CD1c-positive myeloid dendritic cell (primary cell): ENCODE data around the gene EHD1.

Experiments used
- DNase-seq: peaks from one replicate; pipeline ENCODE4 v3.0.0-alpha.2; 2016; ENCODE audit errors: extremely low spot score

The EHD1 gene

DNA sequence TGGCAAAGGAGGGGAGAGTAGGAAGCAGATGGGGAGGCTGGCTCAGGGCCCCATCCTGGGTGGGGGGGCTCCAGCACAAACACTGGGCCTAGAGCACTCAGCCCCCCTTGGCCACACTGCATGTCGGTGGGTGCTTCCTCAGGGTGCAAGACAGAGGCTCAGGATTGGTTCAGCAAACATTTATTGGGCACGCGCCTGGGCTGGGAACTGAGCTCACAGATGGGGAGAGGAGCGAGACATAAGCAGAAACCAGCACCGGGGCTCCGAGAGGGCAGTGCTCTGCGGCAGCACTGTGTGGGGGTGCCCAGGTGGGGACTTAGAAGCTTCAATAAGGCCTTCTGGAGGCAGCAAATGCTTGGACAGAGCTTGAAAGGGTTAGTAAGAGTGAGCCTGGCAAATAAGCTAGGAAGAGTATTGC lies 12.1 kb upstream of the EHD1 start:
- no peak for DNase-seq

DNA sequence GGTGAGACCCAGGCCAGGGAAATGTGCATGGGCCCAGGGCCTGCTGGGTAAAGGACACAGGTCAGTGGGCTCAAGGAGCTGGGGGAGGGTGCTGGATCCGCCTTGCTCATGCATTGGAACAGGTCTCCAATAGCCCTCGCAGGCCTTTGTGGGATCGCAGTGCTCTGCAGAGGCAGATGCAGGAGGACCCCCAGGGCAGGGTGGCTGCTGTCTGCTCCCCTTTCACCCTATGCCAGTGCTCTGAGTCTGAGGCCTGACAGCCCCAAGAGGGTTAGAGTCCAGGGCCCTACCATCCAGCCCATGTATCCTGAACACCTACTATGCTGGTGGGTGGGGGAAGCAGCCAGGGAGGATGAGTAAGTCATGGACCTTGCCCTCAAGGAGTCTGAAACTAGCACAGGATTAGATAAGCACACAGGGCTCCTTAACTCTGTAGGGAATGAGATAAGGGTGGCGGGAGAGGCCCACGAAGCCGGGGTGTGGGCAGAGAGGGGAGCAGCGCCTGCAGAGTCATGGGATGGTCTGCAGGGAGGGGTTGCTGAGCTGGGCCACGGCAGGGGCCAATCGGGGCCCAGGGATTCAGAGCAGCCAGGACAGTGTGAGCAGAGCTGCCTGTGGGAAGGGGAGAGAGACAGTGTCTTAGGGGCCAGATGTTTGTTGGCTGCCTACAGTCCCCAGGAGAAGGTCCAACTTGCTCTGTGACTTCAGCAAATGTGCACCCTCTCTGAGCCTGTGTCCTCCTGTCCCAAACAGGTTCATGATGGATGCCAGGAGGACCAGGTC lies 10.5 kb upstream of the EHD1 start:
- DNase-seq, result no peak

GRCh38 chr11:64888406-64888728 lies 9.9 kb upstream of the EHD1 start:
- no peak for DNase-seq

DNA sequence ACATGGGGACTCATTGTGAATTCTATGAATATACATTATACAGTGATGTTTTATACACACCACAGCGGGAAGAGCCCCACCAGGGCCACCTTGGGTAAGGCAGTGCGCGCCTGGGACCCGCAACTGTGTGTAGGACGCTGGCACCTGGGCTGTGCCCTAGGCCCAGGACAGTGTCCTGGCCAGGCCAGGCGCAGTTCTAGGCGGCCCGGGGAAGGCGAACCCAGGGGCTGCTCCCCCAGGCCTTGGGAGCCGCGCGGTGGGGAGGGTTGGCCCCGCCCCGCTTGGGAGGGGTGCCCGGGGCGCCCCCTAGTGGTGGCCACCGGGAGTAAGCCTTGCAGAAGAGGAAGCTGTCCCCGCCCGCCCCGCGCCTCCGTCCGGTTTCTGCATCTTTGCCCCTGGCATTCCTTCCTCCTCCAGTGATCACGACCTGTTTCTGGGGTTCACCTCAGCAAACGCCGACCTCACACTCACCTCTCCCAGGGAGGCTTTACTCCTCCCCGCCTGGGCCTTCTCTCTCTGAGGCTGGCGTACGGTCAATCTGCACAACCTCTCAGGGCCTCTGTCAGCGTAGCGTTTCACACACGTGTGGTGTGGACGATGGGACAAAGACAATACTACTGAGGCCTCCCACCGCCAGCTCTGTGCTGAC lies 9.5 kb upstream of the EHD1 start:
- DNase-seq, result peak; percentile 91

DNA sequence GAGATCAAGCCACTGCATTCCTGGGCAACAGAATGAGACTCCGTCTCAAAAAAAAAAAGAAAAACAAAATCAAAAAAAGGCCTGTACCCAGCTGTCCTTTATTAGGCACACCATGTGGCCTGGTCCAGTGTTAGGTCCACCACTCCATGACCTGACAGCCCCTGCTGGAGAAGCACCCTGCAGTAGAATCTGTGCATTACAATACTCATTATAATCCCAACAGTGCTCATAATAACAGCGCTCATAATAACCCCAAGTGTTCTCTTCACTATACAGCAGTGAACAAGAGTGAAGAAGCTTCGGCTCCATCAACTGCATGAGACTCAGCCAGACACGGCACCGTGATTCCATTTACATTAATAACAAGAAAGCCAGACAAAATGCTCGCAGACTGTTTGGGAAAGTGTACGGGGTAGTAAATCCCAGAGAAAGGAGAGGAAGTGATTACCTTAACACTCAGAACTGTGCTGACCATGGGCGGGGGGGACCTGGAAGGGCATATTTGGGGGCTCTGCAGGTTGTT lies 8.9 kb upstream of the EHD1 start:
- no peak for DNase-seq

GRCh38 chr11:64885367-64886286 lies 7.2 kb upstream of the EHD1 start:
- DNase-seq, result peak; percentile 87

- DNase-seq, result no peak
Observed at GRCh38 chr11:64884019-64884418, 5.6 kb upstream of the EHD1 start.

DNA sequence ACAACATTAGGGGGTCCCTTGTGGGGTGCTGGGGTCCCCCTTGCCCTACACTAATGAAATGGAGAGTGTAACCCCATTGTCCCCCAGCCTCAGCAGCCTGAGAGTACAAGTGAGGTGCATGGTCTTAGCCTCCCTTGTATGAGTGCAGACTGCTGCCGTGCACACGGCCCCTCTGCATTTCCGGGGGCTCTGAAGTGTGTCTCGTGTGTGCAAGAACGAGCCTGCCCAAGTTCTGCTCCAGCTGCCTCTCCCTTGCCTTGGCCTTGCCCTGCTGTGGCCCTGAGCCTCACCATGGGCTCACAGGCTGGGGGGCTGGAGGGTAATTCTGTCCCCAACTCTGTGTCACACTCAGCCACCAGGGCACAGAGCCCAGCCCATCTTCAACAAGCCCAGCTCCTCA lies 5.2 kb upstream of the EHD1 start:
- no peak for DNase-seq

- DNase-seq, result no peak
Observed at GRCh38 chr11:64882243-64882642, 3.8 kb upstream of the EHD1 start.

GRCh38 chr11:64881476-64881875 lies 3.1 kb upstream of the EHD1 start:
- no peak for DNase-seq

DNA sequence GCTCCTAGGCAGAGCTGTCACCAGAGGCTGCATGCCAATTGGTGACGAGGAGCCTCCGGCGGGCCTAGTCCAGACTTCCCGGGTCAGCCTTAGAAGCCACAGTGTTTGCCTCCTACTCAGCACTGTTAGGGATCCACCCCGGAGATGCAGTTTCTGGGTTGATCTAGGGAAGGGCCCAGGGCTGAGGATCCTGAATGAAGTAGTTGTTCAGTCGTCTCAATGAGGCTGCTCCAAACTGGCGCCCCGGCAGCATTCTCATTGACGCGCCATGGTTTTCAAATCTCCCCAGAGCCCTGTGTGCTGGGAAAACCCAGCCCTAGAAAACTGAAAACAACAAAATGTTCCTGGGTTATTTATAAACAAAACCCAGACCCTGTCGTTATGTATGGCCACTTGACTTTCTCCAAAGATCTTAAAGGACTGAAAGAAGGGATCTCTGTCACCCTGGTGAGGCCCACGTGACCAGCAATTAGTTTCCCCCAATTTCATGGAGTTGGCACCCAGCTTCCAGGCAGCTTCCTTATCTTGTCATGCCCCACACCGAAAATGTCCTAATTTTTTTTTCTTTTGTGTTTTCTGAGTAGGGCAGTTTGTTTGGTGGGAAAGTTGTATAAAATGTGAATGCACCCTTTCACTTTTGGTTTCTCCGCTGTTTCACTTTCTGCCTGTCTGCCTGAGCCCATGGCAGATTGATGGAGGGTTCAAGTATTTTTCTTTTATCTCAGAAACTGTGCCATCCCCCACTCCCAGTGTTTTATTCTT lies 2.0 kb upstream of the EHD1 start:
- DNase-seq, result peak; percentile 42

GRCh38 chr11:64879244-64879900 lies 951 bp upstream of the EHD1 start:
- peak; percentile 92 for DNase-seq

- no peak for DNase-seq
Observed at GRCh38 chr11:64878223-64878493, 263 bp downstream of the EHD1 start.

GRCh38 chr11:64877390-64878222 lies 815 bp downstream of the EHD1 start:
- peak; percentile 44 for DNase-seq

DNA sequence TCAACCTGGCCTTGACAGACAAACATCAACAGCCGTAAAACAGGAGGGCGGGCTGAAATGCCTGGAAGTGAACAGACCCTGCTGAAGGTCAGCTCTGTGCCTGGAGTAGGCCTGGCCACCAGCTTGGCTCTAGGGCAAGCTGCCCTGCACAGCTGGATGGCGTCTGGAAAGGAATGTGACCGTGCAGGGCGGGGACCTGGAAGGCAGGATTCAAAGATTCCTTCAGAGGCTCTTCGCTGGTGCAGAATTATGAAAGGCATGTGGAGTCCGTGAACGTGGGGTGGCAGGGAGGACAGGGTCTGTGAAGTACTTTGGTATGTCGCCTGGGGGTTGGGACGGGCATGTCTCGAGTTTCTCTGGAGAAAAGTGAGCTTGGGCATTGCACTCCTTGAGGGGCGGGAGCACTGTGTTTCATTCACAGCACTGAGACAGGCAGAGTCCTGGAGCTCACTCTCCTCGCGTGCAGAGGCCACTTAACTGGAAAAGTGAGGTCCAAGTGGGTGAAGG lies 1.5 kb downstream of the EHD1 start:
- no peak for DNase-seq

DNA sequence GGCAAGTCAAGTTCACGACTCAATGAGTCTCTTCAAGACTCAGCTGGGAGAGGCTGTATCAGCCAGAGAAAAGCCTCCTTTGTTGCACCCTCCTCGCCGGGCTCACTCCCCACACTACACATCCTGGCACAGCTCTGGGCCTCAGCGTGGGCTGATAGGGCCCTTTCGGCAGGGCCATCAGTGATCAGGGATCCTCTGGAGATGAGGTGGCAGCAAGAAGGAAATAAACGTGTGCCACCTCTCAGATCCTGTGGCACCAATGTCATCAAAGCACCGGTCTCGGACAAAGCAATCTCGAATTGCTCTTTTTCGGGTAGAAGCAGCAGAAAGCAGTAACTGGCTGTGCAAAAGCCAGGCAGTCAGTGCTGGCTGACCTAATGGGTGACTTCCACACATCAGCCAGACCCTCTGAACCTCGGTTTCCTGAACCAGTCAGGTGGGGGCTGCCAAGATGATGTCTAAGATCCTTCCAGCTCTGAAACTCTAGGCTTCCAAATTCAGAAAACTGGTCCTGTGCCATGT lies 2.1 kb downstream of the EHD1 start:
- no peak for DNase-seq

- DNase-seq, result peak; percentile 47
Observed at GRCh38 chr11:64875369-64876228, 2.8 kb downstream of the EHD1 start.

DNA sequence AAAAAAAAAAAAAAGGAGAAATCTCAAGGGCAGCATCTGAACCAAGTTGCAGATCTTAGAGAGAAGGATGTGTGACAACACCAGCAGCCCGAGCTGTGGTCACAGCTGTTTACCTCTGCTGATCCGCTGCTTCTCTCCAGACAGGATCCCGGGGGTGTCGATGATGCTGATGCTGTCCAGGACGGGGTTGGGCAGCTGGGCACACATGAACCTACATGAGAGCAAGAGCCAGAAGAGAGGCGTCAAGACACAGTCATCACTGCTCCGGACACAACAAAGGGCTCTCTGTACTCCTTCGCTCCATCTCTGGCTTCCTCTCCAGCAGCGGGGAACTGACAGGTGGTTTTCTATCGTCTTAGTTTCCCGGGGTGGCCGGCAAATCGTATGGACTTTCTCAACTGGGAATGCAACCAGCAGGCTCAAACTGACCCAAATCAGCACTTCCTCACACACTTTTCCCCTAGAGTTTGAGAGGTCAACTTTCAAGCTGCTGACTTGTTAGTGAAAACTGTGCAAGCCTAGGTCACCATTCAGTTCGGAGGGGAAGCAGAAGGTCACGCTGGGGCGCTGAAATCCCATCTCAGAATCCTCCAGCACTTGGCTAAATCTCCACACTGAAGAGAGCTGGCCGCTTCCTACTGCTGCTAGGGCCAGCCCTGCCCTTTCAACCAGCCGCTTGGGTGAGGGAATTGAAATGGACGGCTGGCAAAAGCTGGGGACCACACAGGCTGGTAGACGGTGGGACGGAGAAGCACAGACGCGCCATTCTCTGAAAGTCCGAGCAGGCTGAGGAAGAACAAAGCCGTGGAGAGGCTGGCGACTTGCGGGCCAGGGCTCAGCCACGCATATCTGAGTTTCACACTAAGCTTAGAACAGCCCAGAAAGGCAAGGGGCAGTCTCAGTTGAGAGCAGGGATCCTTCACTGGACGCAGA lies 3.8 kb downstream of the EHD1 start:
- no peak for DNase-seq
